ENCODE measurements around the gene AHRR. TPM values are rescaled to one million over a fixed set of nuclear protein-coding genes. Genes with fewer than 3 reads are reported as not detected.

Gene AHRR
- total RNA-seq, 2 donors from 2014 or later, result 0.26 to 0.33 TPM

GRCh38 chr5:445591-445990, 124.1 kb downstream of the AHRR start:
- no peak overlapping the region for H3K4me3 ChIP-seq
- no peaks in the 10 kb centered on the region for H3K27me3 ChIP-seq
- intact Hi-C loops (cut with DNase I), result no loop called here
- H3K4me1 ChIP-seq, result peaks cover 18% of the 10 kb centered on the region
- DNase-seq, result peak in 1 of 4 donors; percentile 5
- H3K27ac ChIP-seq, result no peak overlapping the region
- WGBS, 2 donors, result 89 to 90% methylated on average over 8 to 10 of the region's 10 CpGs
- TF ChIP-seq POLR2A (IDR thresholded peaks at IDR 0.05), result no peak
- TF ChIP-seq CTCF (IDR thresholded peaks at IDR 0.05), result no peak
- no peaks in the 10 kb centered on the region for H3K9me3 ChIP-seq
- ATAC-seq, result no peak
- peaks cover 0 to 16% of the 10 kb centered on the region in 2 donors for H3K36me3 ChIP-seq (replicated peaks in 1 of 2; ENCODE audit: insufficient read depth in 1 of 2, low read depth in 2 of 2)

- no peak for ATAC-seq
- no peak for TF ChIP-seq POLR2A (IDR thresholded peaks at IDR 0.05)
- TF ChIP-seq CTCF (IDR thresholded peaks at IDR 0.05), result no peak
- 77 to 80% methylated on average over 19 of the region's 19 CpGs for WGBS, 2 donors
- Histone ChIP-seq H3K27me3 (no peaks in the 10 kb centered on the region), H3K9me3 (peaks cover 0 to under 1% (median 0%) of the 10 kb centered on the region in 3 donors), H3K4me3 (no peak overlapping the region), H3K36me3 (replicated peaks in 1 of 2; ENCODE audit: insufficient read depth in 1 of 2, low read depth in 2 of 2) (peaks cover 0 to 16% of the 10 kb centered on the region in 2 donors), H3K27ac (no peak overlapping the region), H3K4me1 (peaks cover 18% of the 10 kb centered on the region)
- DNase-seq, result peak in 1 of 4 donors; percentile 5
- intact Hi-C loops (cut with DNase I), result no loop called here
Measured at GRCh38 chr5:446066-446882, 124.8 kb downstream of the AHRR start.

- TF ChIP-seq CTCF (IDR thresholded peaks at IDR 0.05), result peak; percentile 24 to 51 (median 48)
- no peak for TF ChIP-seq POLR2A (IDR thresholded peaks at IDR 0.05)
- Histone ChIP-seq H3K9me3 (peaks cover 0 to 7% (median 0%) of the 10 kb centered on the region in 3 donors), H3K4me3 (no peak overlapping the region), H3K4me1 (peaks cover 17% of the 10 kb centered on the region), H3K27me3 (no peaks in the 10 kb centered on the region), H3K27ac (no peak overlapping the region), H3K36me3 (replicated peaks in 1 of 2; ENCODE audit: insufficient read depth in 1 of 2, low read depth in 2 of 2) (peaks cover 0 to 19% of the 10 kb centered on the region in 2 donors)
- 45 to 78% methylated on average over 4 to 7 of the region's 7 CpGs for WGBS, 2 donors
- DNase-seq, result peak in 1 of 4 donors; percentile 11
- intact Hi-C loops (cut with DNase I), result no loop called here
- ATAC-seq, result no peak
Measured at GRCh38 chr5:446883-447263, 125.4 kb downstream of the AHRR start.

GRCh38 chr5:447501-447900, 126.0 kb downstream of the AHRR start:
- Histone ChIP-seq H3K9me3 (peaks cover 0 to 9% (median 0%) of the 10 kb centered on the region in 3 donors), H3K27ac (no peak overlapping the region), H3K27me3 (no peaks in the 10 kb centered on the region), H3K4me3 (no peak overlapping the region), H3K36me3 (replicated peaks in 1 of 2; ENCODE audit: insufficient read depth in 1 of 2, low read depth in 2 of 2) (peaks cover 0 to 19% of the 10 kb centered on the region in 2 donors), H3K4me1 (peaks cover 10% of the 10 kb centered on the region)
- peak in 1 of 4 donors; percentile 8 for DNase-seq
- no peak for ATAC-seq
- TF ChIP-seq CTCF (IDR thresholded peaks at IDR 0.05), result no peak
- no peak for TF ChIP-seq POLR2A (IDR thresholded peaks at IDR 0.05)
- intact Hi-C loops (cut with DNase I), result no loop called here
- 85 to 90% methylated on average over 11 to 21 of the region's 21 CpGs for WGBS, 2 donors
